Middle frontal gyrus (tissue), 1 donor: Measurements from ENCODE around the gene NAA80.

Experiments used
- DNase-seq: peaks from one replicate; pipeline ENCODE4 v3.0.0-alpha.2; 2015; ENCODE audit warnings: low spot score; ENCODE audit errors: extremely low spot score

Gene NAA80

DNA sequence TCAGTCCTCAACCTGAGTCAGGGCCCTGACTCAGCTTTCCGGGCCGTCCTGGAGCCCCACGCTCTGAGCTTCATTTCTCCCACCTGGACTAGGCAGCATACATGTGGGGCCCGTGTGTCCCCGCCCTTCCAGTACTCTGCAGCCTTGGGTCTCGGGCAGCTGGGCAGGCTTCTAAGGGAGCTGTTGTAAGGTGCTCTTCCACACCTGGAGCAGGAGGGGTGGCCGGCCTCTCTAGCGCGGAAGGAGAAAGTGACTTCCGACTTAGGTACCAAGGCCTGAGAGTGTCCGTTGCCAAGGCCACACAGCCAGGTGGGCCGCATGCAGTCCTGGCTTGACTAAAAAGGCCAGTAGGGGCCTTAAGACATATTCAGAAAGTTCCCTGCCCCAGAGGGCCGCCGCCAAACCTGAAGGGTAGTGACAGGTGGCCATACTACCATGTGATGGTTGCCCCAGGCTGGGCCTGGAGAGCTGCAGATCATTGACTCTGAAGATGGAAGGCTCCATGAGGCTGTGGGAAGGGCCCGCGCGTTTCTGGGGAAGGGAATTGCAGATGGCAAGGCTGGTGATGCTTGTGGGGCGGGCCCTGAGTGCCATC lies 39.7 kb downstream of the NAA80 start:
- no peak for DNase-seq

DNA sequence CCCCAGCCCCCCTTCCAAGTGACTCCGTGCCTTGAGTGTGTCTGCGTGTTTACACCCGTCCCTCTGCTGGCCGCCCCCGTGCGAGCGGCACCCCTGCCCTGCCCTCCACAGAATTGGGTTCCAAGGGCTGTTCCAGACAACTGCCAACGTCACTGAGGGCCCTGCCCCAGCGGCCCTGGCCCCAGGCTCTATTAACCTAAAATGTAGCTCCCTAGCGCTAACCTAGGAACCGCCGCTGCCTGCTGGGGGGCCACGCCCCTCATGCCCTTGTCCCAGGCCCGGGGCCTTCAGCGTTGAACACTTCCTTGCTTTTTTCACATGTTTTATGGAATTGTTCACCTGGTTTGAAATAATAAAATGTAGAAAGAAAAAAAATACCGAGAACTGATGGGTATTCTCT lies 40.2 kb downstream of the NAA80 start:
- no peak for DNase-seq

DNA sequence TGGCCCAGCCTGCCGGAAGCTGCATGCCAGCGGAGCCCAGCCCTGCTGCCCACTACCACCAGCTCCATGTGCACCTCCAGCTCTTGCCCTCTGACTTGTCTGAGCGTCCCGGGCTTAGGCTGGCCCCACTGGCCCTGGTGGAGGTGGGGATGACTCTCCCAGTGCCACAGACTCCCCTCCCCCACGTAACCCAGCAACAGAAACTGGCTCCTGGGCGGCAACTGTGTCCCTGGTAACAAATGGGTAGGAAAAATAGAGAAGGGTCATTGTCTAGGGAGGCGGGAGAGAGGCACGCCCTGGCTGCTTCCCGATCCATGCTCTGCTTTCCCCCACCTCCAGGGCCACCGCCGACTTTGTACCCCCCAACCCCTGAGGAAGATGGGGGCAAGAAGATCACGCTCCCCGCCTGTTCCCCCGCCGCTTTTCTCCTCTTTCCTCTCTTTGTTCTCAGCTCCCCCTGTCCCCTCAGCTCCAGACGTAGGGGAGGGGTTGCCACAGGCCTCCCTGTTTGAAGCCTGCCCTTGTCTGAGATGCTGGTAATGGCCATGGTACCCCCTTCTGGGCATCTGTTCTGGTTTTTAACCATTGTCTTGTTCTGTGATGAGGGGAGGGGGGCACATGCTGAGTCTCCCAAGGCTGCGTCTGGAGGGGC lies 41.0 kb downstream of the NAA80 start:
- no peak for DNase-seq

DNA sequence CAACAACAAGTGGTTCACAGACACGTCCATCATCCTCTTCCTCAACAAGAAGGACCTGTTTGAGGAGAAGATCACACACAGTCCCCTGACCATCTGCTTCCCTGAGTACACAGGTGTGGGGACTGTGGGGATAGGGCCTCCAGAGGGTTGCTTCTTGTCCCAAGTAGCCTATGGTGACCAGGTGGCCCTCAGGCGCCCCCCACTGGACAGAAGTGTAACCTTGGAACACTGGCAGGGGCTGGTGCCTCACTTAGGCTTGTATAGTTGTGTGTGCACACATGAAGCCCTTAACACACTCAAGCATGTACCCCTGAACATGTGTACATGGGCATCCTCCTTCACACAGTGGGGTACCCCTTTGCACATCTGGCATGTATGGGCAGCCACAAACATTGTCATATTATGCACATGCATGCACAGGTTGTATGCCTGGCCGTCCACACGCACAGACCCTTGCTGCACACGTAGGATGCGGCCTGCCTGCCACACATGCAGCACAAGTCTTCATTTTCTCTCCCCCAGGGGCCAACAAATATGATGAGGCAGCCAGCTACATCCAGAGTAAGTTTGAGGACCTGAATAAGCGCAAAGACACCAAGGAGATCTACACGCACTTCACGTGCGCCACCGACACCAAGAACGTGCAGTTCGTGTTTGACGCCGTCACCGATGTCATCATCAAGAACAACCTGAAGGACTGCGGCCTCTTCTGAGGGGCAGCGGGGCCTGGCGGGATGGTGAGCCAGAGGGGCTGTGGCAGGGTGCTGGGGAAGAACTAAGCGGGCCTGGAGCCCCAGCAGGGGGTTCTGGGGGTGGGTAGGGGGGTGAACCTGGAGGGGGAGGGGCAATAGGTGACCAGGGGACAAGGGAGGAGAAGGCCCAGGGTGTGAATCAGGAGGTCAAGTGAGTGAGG lies 42.0 kb downstream of the NAA80 start:
- no peak for DNase-seq

DNA sequence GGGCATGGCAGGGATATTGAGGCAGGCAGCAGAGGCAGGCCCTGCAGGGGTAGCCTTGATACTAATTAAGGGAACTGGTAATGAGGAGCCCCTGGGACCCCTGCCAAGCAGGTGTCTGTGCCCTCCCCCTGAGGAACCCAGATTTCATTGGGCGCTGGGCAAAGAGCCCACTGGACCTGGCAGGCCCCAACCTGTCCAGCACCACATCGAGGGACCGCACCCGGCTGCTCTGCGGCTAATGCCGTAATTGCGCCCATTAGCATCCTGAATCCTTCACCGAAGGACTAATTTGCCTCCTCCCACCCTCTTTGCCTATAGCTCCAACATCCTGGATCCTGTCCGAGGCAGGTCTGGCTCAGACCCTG lies 44.0 kb downstream of the NAA80 start:
- DNase-seq, result no peak

DNA sequence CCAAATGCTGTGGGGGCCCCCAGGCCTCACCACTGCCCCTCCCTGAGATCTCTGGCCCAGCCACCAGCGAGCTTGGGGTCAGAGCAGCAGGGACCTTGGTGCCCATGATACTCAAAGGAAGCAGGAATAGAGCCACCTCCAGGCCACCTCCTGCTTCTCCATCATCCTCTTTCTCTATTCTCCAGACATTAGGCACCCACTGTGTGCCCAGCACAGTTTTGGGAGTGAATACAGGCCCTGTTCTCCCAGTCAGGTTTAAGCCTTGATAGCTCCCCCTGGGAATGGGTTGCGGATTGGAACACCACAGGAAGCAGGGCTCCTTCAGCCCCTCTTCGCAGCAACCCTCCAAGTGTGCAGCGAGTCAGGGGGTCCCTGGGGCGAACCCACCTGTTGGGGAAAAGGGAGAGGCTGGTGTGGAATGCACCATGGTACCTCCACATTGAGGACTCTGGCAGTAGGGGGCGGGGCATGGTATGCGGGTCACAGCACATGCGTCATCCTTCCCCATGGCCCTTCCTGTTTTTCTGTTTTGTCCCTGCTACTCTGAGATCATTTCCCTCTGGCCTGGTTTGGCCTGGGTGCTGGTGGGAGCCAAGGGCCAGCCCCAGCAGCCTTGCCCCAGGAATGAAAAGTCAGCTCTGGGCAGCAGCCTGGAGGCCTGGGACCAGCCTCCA lies 44.5 kb downstream of the NAA80 start:
- DNase-seq, result no peak

DNA sequence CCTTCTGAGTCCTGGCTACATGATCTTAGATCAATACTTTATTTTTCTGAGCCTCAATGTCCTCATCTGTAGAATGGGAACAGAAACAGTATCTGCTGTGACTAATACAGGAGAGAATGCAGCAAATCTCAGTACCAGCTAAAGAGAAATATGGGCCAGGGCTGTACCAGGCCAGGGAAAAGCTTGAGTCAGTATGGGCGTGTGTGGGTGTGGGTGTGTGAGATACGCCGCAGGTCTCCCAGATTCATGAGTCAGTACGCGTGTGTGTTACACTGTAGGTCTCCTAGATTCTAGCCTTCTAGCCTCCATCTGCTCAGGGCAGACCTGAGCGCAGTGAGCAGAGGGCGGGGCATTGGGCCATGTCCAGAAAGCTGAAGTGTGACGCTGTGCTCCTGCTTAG lies 48.0 kb downstream of the NAA80 start:
- no peak for DNase-seq

DNA sequence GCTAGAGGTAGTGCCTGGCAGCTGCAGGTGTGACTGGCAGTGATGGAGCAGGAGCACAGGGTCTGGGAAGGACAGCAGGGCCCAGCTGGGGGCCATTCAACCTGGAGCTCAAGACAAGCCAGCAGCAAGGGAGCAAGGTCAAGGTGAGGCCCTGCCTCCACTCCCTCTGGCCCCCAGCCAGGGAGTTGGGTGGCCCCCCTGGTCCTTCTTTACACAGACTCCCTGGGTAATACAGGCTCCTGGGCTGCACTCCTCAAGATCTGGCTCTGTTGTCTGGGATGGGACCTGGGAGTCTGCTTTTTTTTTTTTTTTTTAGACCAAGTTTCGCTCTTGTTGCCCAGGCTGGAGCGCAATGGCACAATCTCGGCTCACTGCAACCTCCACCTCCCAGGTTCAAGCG lies 48.7 kb downstream of the NAA80 start:
- DNase-seq, result no peak

DNA sequence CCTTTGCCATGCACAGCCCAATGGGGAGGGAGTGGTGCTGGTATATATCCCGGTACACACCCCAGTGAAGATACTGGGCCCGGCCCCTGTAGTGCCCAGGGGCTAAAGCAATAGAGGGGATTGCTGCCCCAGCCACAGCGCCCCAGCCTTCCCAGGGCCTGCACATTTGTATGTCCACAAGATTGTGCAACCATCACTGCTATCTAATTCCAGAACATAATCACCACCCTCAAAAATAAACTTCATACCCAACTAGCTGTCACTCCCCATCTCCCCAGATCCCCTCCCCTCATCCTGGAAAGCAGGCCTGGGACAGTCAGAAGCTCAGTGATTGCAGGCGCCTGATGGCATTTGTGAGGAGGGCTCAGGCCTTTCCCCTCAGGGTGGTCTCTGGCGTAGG lies 49.7 kb downstream of the NAA80 start:
- no peak for DNase-seq

DNA sequence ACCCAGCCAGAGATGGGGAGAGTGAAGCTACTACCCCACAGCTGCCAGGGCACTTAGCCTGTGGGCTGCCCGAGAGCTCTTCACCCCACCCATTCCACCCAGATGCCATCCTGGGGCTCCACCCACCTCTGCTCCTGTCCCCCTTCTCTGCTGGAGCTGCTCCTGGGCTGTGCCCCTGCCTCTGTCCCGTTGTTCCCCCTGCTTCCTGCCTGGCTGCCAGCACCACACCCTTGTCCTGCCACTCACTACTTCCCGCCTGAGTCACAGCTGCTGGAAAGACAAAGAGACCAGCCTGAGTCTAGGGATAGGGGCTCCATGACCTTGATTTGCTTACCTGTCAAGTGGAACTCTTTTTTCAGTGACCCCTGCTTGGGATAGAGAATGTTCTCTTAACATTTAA lies 50.8 kb downstream of the NAA80 start:
- DNase-seq, result no peak

DNA sequence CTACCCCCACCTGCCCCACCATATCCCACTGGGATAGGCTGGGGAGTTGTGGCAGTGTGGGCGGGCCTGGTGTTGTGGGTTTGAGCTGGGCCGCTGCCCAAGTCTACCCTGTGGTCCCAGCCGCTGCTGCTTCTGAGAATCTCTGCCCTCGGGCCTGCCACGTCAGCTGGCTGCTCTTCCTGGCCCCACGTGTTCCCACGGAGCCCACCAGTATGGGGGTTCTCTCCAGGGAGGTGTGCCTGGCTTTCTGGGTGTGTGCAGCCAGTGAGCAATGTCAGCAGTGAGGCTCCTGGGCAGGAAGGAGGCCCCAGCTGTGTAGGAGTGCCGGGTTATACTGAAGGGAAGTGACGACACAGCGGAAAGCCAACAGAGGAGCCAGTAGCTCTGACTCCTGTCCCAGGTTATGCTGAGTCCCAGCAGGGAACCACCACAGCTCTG lies 52.7 kb downstream of the NAA80 start:
- no peak for DNase-seq
